Central memory CD4-positive, alpha-beta T cell (primary cell): ENCODE data around the gene CDH12.
"Not testable (repeated sequence)": the region's sequence is repeated elsewhere in the genome, so short reads cannot be mapped to it uniquely, and the experiment has no call there.

Source experiments
- DNase-seq: peaks from one replicate; pipeline ENCODE4 v3.0.0; 2022

The CDH12 gene

GRCh38 chr5:22554475-22554874 is 298.7 kb downstream of the CDH12 start:
- DNase-seq = no peak

- DNase-seq = no peak
Observed at GRCh38 chr5:22549876-22550671, 303.1 kb downstream of the CDH12 start.

GRCh38 chr5:22542340-22542739 is 310.8 kb downstream of the CDH12 start:
- no peak for DNase-seq

- DNase-seq = no peak
Observed at GRCh38 chr5:22541037-22541436, 312.1 kb downstream of the CDH12 start.

- DNase-seq = no peak
Observed at GRCh38 chr5:22539762-22540161, 313.4 kb downstream of the CDH12 start.

GRCh38 chr5:22531986-22532385 is 321.2 kb downstream of the CDH12 start:
- no peak for DNase-seq

GRCh38 chr5:22521521-22521920 is 331.6 kb downstream of the CDH12 start:
- DNase-seq = no peak

GRCh38 chr5:22516497-22516896 is 336.6 kb downstream of the CDH12 start:
- not testable (repeated sequence) for DNase-seq

GRCh38 chr5:22514231-22514630 is 338.9 kb downstream of the CDH12 start:
- DNase-seq = no peak

- no peak for DNase-seq
Observed at GRCh38 chr5:22505891-22506290, 347.3 kb downstream of the CDH12 start.

- DNase-seq = no peak
Observed at GRCh38 chr5:22504411-22504810, 348.7 kb downstream of the CDH12 start.

- DNase-seq = no peak
Observed at GRCh38 chr5:22500556-22500955, 352.6 kb downstream of the CDH12 start.

GRCh38 chr5:22496666-22497065 is 356.5 kb downstream of the CDH12 start:
- DNase-seq = no peak

GRCh38 chr5:22495016-22495720 is 358.0 kb downstream of the CDH12 start:
- DNase-seq = no peak

- DNase-seq = no peak
Observed at GRCh38 chr5:22488427-22488826, 364.7 kb downstream of the CDH12 start.

GRCh38 chr5:22480305-22480704 is 372.8 kb downstream of the CDH12 start:
- DNase-seq = no peak

- no peak for DNase-seq
Observed at GRCh38 chr5:22473886-22474285, 379.3 kb downstream of the CDH12 start.

- DNase-seq = no peak
Observed at GRCh38 chr5:22471154-22471553, 382.0 kb downstream of the CDH12 start.

- DNase-seq = no peak
Observed at GRCh38 chr5:22470408-22470807, 382.7 kb downstream of the CDH12 start.

GRCh38 chr5:22465616-22466015 is 387.5 kb downstream of the CDH12 start:
- no peak for DNase-seq

- no peak for DNase-seq
Observed at GRCh38 chr5:22465177-22465576, 388.0 kb downstream of the CDH12 start.

- no peak for DNase-seq
Observed at GRCh38 chr5:22460189-22460588, 393.0 kb downstream of the CDH12 start.

GRCh38 chr5:22432905-22433304 is 420.2 kb downstream of the CDH12 start:
- DNase-seq = no peak

- no peak for DNase-seq
Observed at GRCh38 chr5:22431840-22432239, 421.3 kb downstream of the CDH12 start.
